GM21528 (cell line): ENCODE measurements around the gene ZBTB16.

Experiments used
- ATAC-seq: cut with Tn5 transposase; IDR thresholded peaks from one replicate; pipeline ENCODE4 v1.9.1; 2021; ENCODE audit warnings: mild to moderate bottlenecking, moderate library complexity; ENCODE audit not compliant: unreplicated experiment, low FRiP score

Gene ZBTB16

GRCh38 chr11:114063149-114063828, 3.8 kb downstream of the ZBTB16 start:
- no peak for ATAC-seq

- ATAC-seq: no peak
Measured at GRCh38 chr11:114063829-114064201, 4.3 kb downstream of the ZBTB16 start.

- no peak for ATAC-seq
Measured at GRCh38 chr11:114064216-114064615, 4.7 kb downstream of the ZBTB16 start.

- no peak for ATAC-seq
Measured at GRCh38 chr11:114065094-114065493, 5.6 kb downstream of the ZBTB16 start.

- ATAC-seq: no peak
Measured at GRCh38 chr11:114066046-114066648, 6.6 kb downstream of the ZBTB16 start.

- ATAC-seq: no peak
Measured at GRCh38 chr11:114068327-114068726, 8.8 kb downstream of the ZBTB16 start.

GRCh38 chr11:114070464-114071139, 11.1 kb downstream of the ZBTB16 start:
- no peak for ATAC-seq

GRCh38 chr11:114073007-114073827, 13.7 kb downstream of the ZBTB16 start:
- no peak for ATAC-seq

- ATAC-seq: no peak
Measured at GRCh38 chr11:114073828-114074381, 14.4 kb downstream of the ZBTB16 start.

- ATAC-seq: no peak
Measured at GRCh38 chr11:114074546-114075343, 15.2 kb downstream of the ZBTB16 start.

- no peak for ATAC-seq
Measured at GRCh38 chr11:114075344-114075610, 15.8 kb downstream of the ZBTB16 start.

GRCh38 chr11:114075891-114076441, 16.5 kb downstream of the ZBTB16 start:
- no peak for ATAC-seq

GRCh38 chr11:114076921-114077331, 17.4 kb downstream of the ZBTB16 start:
- ATAC-seq: no peak

- no peak for ATAC-seq
Measured at GRCh38 chr11:114077482-114078305, 18.2 kb downstream of the ZBTB16 start.

GRCh38 chr11:114078423-114078822, 18.9 kb downstream of the ZBTB16 start:
- no peak for ATAC-seq

GRCh38 chr11:114079511-114080065, 20.1 kb downstream of the ZBTB16 start:
- no peak for ATAC-seq

- no peak for ATAC-seq
Measured at GRCh38 chr11:114080219-114080618, 20.7 kb downstream of the ZBTB16 start.

- ATAC-seq: no peak
Measured at GRCh38 chr11:114080769-114081168, 21.3 kb downstream of the ZBTB16 start.
